Fibroblast of lung (primary cell): ENCODE results near the gene VPS37D.
"Not testable (repeated sequence)": the region's sequence is repeated elsewhere in the genome, so short reads cannot be mapped to it uniquely, and the experiment has no call there.

Experiments used
- CTCF ChIP-seq, 2 donors: IDR thresholded peaks in 1 of 2; conservative IDR thresholded peaks in 1 of 2; 1 replicate in 1 of 2; 2 replicates in 1 of 2; pipeline ENCODE4 v1.5.1; 2011 to 2012; ENCODE audit warnings: low read length in 2 of 2, control low read depth in 1 of 2, inconsistent platforms in 1 of 2, low read depth in 1 of 2, mild to moderate bottlenecking in 1 of 2
- EZH2 ChIP-seq: IDR thresholded peaks from 2 replicates; pipeline ENCODE4 v1.5.1; 2012; ENCODE audit warnings: low read length, control low read depth, mild to moderate bottlenecking; ENCODE audit errors: missing control alignments

- TF ChIP-seq CTCF (conservative IDR thresholded peaks at IDR 0.05 in 1 of 2, IDR thresholded peaks at IDR 0.05 in 1 of 2; ENCODE audit: low read depth in 1 of 2, low read length in 2 of 2); EZH2: not testable (repeated sequence)
These were observed 52.8 kb downstream of the VPS37D start for GRCh38 chr7:73720443-73720842.
